Endothelial cell of umbilical vein (primary cell): Measurements from ENCODE around the gene HDAC5. TPM values are rescaled to one million over a fixed set of nuclear protein-coding genes. Genes with fewer than 3 reads are reported as not detected.
A peak's percentile ranks its signal among the peaks of the same experiment; 100 is the strongest.

Source experiments
- BruUV-seq: library from RNA; stranded (reverse); fragments of 400-500 nt; replicated peaks from 2 replicates; lab custom pipeline; 2021; lab: Mats Ljungman, UMichigan
- CTCF ChIA-PET: fragments of 300-600, 350-600 bp; sonication (Branson Sonifier 250); formaldehyde crosslinking; loops from one replicate; lab custom pipeline; 2021; ENCODE audit warnings: antibody characterized with exemption, inconsistent platforms; lab: Charles Lee
- POLR2A ChIA-PET: fragments of 300-600, 350-600 bp; sonication (Branson Sonifier 250); formaldehyde crosslinking; loops from one replicate; lab custom pipeline; 2021; ENCODE audit warnings: antibody characterized with exemption, inconsistent platforms; lab: Charles Lee
- DNase-seq: peaks from one replicate; pipeline ENCODE4 v3.0.0-alpha.2; 2011; ENCODE audit warnings: low read depth, low spot score
- FAIRE-seq: peaks from 2 replicates; lab custom pipeline; 2011; peaks lifted over from hg19 to GRCh38; lab: Jason Lieb, UNC
- H2AFZ ChIP-seq: 2 replicates; pipeline ENCODE4 v1.6.0; 2012; ENCODE audit warnings: low read depth, low read length, control low read depth, inconsistent platforms
- H3K27ac ChIP-seq: 2 replicates; pipeline ENCODE4 v1.5.1; 2011; ENCODE audit warnings: low read depth, mild to moderate bottlenecking, control low read depth, low read length, moderate library complexity; ENCODE audit not compliant: insufficient read depth
- H3K27me3 ChIP-seq, 2 experiments: 2 replicates each; pipeline versions ENCODE4 v1.6.0 to v1.6.1; 2011; ENCODE audit warnings: low read length in 2 of 2, mixed read lengths in 1 of 2; ENCODE audit not compliant: control insufficient read depth in 2 of 2, insufficient read depth in 2 of 2
- H3K36me3 ChIP-seq, 2 experiments: 2 replicates in 1 of 2; 3 replicates in 1 of 2; pipeline ENCODE4 v1.5.1; 2011; ENCODE audit warnings: low read length in 2 of 2, mild to moderate bottlenecking in 1 of 2, moderate library complexity in 1 of 2; ENCODE audit not compliant: control insufficient read depth in 2 of 2, insufficient read depth in 2 of 2; ENCODE audit errors: extremely low read depth in 1 of 2
- H3K4me1 ChIP-seq: 3 replicates; pipeline ENCODE4 v1.5.1; 2011; ENCODE audit warnings: mild to moderate bottlenecking, low read length; ENCODE audit not compliant: control insufficient read depth, insufficient read depth; ENCODE audit errors: extremely low read depth
- H3K4me2 ChIP-seq: 2 replicates; pipeline ENCODE4 v1.6.1; 2011; ENCODE audit warnings: low read length, control low read depth, mixed read lengths; ENCODE audit not compliant: insufficient read depth
- H3K4me3 ChIP-seq, 3 experiments: fragments of 200-600 bp in 1 of 3; sonication (generic), shearing (Covaris generic) in 1 of 3; replicated peaks in 1 of 3; 2 replicates each; pipeline ENCODE4 v1.5.1; 2011 to 2016; ENCODE audit warnings: control low read depth in 3 of 3, low read length in 3 of 3, mild to moderate bottlenecking in 2 of 3, inconsistent platforms in 1 of 3, low read depth in 1 of 3, moderate library complexity in 1 of 3; ENCODE audit not compliant: insufficient read depth in 1 of 3
- H3K79me2 ChIP-seq: 2 replicates; pipeline ENCODE4 v1.6.0; 2012; ENCODE audit warnings: low read length, inconsistent platforms; ENCODE audit not compliant: control insufficient read depth, insufficient read depth
- H3K9ac ChIP-seq: replicated peaks from 2 replicates; pipeline ENCODE3; 2011; ENCODE audit warnings: low read length, control low read depth; ENCODE audit not compliant: insufficient read depth; ENCODE audit errors: extremely low read depth
- H3K9me1 ChIP-seq: replicated peaks from 3 replicates; pipeline ENCODE4 v1.6.0; 2011; ENCODE audit warnings: mild to moderate bottlenecking, low read length; ENCODE audit not compliant: control insufficient read depth, insufficient read depth; ENCODE audit errors: extremely low read depth
- H3K9me3 ChIP-seq: replicated peaks from 2 replicates; pipeline ENCODE4 v1.5.1; 2012; ENCODE audit warnings: low read length, inconsistent platforms; ENCODE audit not compliant: control insufficient read depth, insufficient read depth
- H4K20me1 ChIP-seq: replicated peaks from 2 replicates; pipeline ENCODE3; 2011; ENCODE audit warnings: mild to moderate bottlenecking, low read length; ENCODE audit not compliant: control insufficient read depth, insufficient read depth; ENCODE audit errors: extremely low read depth
- EZH2 ChIP-seq: IDR thresholded peaks from 2 replicates; pipeline ENCODE4 v1.6.1; 2012; ENCODE audit warnings: borderline replicate concordance, low read depth, mild to moderate bottlenecking, moderate library complexity, low read length, inconsistent platforms; ENCODE audit not compliant: severe bottlenecking
- FOS ChIP-seq: IDR thresholded peaks from 2 replicates; pipeline ENCODE4 v1.6.1; 2011; ENCODE audit warnings: mild to moderate bottlenecking, low read length, moderate library complexity, borderline replicate concordance; ENCODE audit not compliant: insufficient read depth
- GATA2 ChIP-seq: IDR thresholded peaks from 2 replicates; pipeline ENCODE4 v1.7.0; 2011; ENCODE audit warnings: low read depth, mild to moderate bottlenecking, moderate library complexity, mixed read lengths, low read length; ENCODE audit not compliant: insufficient read length, insufficient read depth
- JUN ChIP-seq: IDR thresholded peaks from 2 replicates; pipeline ENCODE4 v1.6.1; 2011; ENCODE audit warnings: borderline replicate concordance, low read depth; ENCODE audit not compliant: insufficient read length, insufficient read depth
- POLR2A ChIP-seq: IDR thresholded peaks from 2 replicates; pipeline ENCODE4 v1.6.1; 2012; ENCODE audit warnings: low read depth, mild to moderate bottlenecking, control low read depth, low read length
- POLR2AphosphoS5 ChIP-seq: IDR thresholded peaks from 2 replicates; pipeline ENCODE4 v1.6.1; 2012; ENCODE audit warnings: low read depth, mild to moderate bottlenecking, control low read depth, low read length, moderate library complexity; ENCODE audit not compliant: insufficient read depth
- dilution Hi-C: fragments of 300-500 bp; cut with MboI; formaldehyde crosslinking; loops from one replicate; pipeline ENCODE4 v1.15.0; 2019; ENCODE audit warnings: low sequenced_read_pairs; ENCODE audit not compliant: extremely low pct_ligation_motif_present
- intact Hi-C: fragments of 100-400 bp; cut with micrococcal nuclease; formaldehyde crosslinking; loops from one replicate; pipeline ENCODE4 v1.10.0; 2022
- polyA plus RNA-seq, 4 experiments: library from polyadenylated mRNA; depleted of rRNA in 3 of 4; stranded (reverse) in 3 of 4; unstranded in 1 of 4; fragments of >200 nt; gene quantifications; 2 replicates each; pipeline versions ENCODE4 v1.2.1 to v1.2.3, GENCODE V29; 2011 to 2012; ENCODE audit warnings: missing spikeins in 1 of 4
- total RNA-seq: library from RNA; stranded (reverse); gene quantifications from 2 replicates; pipeline ENCODE4 v1.2.3, GENCODE V29; 2021
- TF ChIP-seq, protein P1 (sequence below): IDR thresholded peaks from 2 replicates; pipeline ENCODE4 v1.6.1; 2011; ENCODE audit not compliant: insufficient read depth, insufficient read length
- TF ChIP-seq, protein P2 (sequence below), 2 donors: IDR thresholded peaks; 1 replicate in 1 of 2; 2 replicates in 1 of 2; pipeline ENCODE4 v1.5.1; 2011; ENCODE audit warnings: low read length in 2 of 2, mild to moderate bottlenecking in 2 of 2, moderate library complexity in 2 of 2, control low read depth in 1 of 2, inconsistent platforms in 1 of 2, low read depth in 1 of 2; ENCODE audit not compliant: insufficient read depth in 1 of 2; ENCODE audit errors: extremely low read depth in 1 of 2

Gene HDAC5
- total and polyA plus RNA-seq, 2 donors (not counting 3 experiments of a cell fraction or from before 2014, with no cell fraction given) = 35.4 to 40.4 TPM

DNA sequence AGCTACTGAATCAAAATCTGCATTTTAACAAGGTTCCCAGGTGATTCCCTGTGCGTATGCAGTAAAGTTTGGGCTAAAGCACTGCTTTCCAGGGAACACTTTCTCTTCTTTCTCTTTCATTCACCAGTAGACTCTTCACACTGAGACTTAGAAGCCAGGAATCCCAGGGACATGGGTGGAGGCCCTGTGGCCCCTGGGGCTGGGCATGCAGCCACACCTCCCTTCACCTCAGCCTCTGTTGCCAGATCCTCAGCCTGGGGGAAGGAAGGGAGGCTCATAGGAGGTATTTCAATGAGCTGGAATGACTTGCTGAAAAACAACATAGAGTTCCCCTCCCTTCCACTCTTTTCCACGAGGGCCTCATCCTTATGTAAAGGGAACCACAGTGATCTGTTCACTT is 51.7 kb downstream of the HDAC5 start:
- TF ChIP-seq, protein P1, sequence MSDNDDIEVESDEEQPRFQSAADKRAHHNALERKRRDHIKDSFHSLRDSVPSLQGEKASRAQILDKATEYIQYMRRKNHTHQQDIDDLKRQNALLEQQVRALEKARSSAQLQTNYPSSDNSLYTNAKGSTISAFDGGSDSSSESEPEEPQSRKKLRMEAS = no peak
- TF ChIP-seq, protein P2, sequence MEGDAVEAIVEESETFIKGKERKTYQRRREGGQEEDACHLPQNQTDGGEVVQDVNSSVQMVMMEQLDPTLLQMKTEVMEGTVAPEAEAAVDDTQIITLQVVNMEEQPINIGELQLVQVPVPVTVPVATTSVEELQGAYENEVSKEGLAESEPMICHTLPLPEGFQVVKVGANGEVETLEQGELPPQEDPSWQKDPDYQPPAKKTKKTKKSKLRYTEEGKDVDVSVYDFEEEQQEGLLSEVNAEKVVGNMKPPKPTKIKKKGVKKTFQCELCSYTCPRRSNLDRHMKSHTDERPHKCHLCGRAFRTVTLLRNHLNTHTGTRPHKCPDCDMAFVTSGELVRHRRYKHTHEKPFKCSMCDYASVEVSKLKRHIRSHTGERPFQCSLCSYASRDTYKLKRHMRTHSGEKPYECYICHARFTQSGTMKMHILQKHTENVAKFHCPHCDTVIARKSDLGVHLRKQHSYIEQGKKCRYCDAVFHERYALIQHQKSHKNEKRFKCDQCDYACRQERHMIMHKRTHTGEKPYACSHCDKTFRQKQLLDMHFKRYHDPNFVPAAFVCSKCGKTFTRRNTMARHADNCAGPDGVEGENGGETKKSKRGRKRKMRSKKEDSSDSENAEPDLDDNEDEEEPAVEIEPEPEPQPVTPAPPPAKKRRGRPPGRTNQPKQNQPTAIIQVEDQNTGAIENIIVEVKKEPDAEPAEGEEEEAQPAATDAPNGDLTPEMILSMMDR (IDR thresholded peaks at IDR 0.05; ENCODE audit: extremely low read depth in 1 of 2, insufficient read depth in 1 of 2, low read depth in 1 of 2, low read length in 2 of 2) = no peak
- TF ChIP-seq FOS (no peak), JUN (no peak)
- peak; percentile 56 for FAIRE-seq
- H3K4me3 ChIP-seq = peak overlapping the region in 2 of 3 experiments; percentile 42 to 81
- no peaks in the 10 kb centered on the region for H3K9me3 ChIP-seq
- peaks cover 18% of the 10 kb centered on the region for H3K4me1 ChIP-seq
- no peaks in the 10 kb centered on the region for H3K27me3 ChIP-seq
- no peak overlapping the region for H2AFZ ChIP-seq
- H3K79me2 ChIP-seq = peaks cover 9% of the 10 kb centered on the region
- H3K27ac ChIP-seq = no peak overlapping the region
- peak; percentile 15 for DNase-seq
- ChIA-PET CTCF (interaction anchor here (1.1 to 1.7 kb wide), 3 partner anchors 12 to 44 kb away, joined by 5 to 7 read pairs (median 5); no protein-coding TSS in a partner anchor), POLR2A (interaction anchor here (0.7 kb wide), 1 partner anchor 52 kb away, joined by 5 read pairs; no protein-coding TSS in a partner anchor)
- intact Hi-C loops (loop anchor here (2.0 to 5.0 kb wide), 4 partner anchors 57 to 116 kb away; partner anchors contain the start of genes TMEM101 and TMUB2), dilution Hi-C loops (no loop called here)
- H3K9me1 ChIP-seq = no peaks in the 10 kb centered on the region
- no TSS peak for BruUV-seq
- H4K20me1 ChIP-seq = no peaks in the 10 kb centered on the region
- H3K9ac ChIP-seq = peak overlapping the region; percentile 59
- peaks cover 4 to 24% of the 10 kb centered on the region in 2 experiments for H3K36me3 ChIP-seq
- peak overlapping the region; percentile 86 for H3K4me2 ChIP-seq

DNA sequence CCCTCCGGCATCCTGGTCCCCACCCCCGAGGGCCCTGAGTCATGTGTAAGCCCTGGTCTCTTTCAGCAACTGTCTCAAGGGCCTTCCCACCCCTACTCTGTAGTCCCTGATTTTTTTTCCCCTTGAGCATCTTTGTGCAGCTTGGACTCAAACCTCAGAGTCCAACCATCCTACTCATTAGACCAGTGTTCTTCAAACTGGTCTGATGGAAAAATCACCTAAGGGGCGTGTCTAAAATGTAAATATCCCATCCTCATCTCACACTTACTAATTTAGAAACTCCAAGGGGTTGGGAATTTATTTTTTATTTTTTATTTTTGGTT is 52.3 kb downstream of the HDAC5 start:
- no peak for TF ChIP-seq POLR2A
- no peak for TF ChIP-seq JUN
- no peak for TF ChIP-seq EZH2
- TF ChIP-seq, protein P2 (IDR thresholded peaks at IDR 0.05; ENCODE audit: extremely low read depth in 1 of 2, insufficient read depth in 1 of 2, low read depth in 1 of 2, low read length in 2 of 2) = no peak
- no peak for TF ChIP-seq FOS
- TF ChIP-seq GATA2 = no peak
- TF ChIP-seq, protein P1 = no peak
- TF ChIP-seq POLR2AphosphoS5 = no peak
- H3K79me2 ChIP-seq = peaks cover 11% of the 10 kb centered on the region
- H3K4me1 ChIP-seq = peaks cover 19% of the 10 kb centered on the region
- no peaks in the 10 kb centered on the region for H3K9me3 ChIP-seq
- TSS peak; percentile 67 for BruUV-seq
- peak overlapping the region; percentile 59 for H3K9ac ChIP-seq
- no peaks in the 10 kb centered on the region for H3K9me1 ChIP-seq
- H4K20me1 ChIP-seq = no peaks in the 10 kb centered on the region
- H3K4me2 ChIP-seq = peak overlapping the region; percentile 86
- no peaks in the 10 kb centered on the region for H3K27me3 ChIP-seq
- ChIA-PET POLR2A (no interaction called here), CTCF (interaction anchor here (0.7 to 2.4 kb wide), 5 partner anchors 13 to 52 kb away, joined by 3 to 12 read pairs (median 5); partner anchors contain the start of gene HDAC5)
- H3K4me3 ChIP-seq = peak overlapping the region; percentile 42 to 81 (median 43)
- dilution Hi-C loops (no loop called here), intact Hi-C loops (loop anchor here (2.0 to 5.0 kb wide), 4 partner anchors 56 to 116 kb away; partner anchors contain the start of genes TMEM101 and TMUB2)
- H2AFZ ChIP-seq = peak overlapping the region; percentile 32
- peak overlapping the region; percentile 52 for H3K27ac ChIP-seq
- peaks cover 4 to 18% of the 10 kb centered on the region in 2 experiments for H3K36me3 ChIP-seq
- FAIRE-seq (no peak), DNase-seq (no peak)
